ENCODE data around the gene SPC25. TPM values are rescaled to one million over a fixed set of nuclear protein-coding genes. Genes with fewer than 3 reads are reported as not detected.

SPC25 gene
- total RNA-seq, 1 donor from 2014 or later: 0.50 TPM

DNA sequence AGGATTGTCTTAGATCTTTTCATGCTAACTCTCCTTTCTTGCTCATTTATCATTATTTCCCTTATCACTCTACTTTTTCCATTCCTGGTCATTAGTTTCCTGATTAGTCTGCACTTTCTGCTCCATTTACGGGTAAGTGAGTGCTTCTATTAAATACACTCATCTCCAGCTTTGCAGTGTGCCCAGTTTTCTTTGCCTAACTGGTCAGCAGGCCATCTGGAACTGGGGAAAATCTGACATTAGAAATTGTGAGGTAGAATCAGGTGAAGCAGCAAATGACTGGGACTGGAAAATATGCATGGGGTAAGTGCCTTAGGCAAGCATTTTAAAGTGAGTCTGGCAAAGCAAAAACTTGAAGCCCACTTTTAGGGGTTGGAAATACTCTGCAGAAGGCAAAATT is 40.0 kb upstream of the SPC25 start:
- no peak overlapping the region for H3K4me3 ChIP-seq
- no peaks in the 10 kb centered on the region for H3K9me3 ChIP-seq
- intact Hi-C loops (cut with DNase I): no loop called here
- H3K4me1 ChIP-seq: no peaks in the 10 kb centered on the region
- no peaks in the 10 kb centered on the region for H3K36me3 ChIP-seq
- ATAC-seq (no peak), DNase-seq (no peak)
- TF ChIP-seq, protein P1, sequence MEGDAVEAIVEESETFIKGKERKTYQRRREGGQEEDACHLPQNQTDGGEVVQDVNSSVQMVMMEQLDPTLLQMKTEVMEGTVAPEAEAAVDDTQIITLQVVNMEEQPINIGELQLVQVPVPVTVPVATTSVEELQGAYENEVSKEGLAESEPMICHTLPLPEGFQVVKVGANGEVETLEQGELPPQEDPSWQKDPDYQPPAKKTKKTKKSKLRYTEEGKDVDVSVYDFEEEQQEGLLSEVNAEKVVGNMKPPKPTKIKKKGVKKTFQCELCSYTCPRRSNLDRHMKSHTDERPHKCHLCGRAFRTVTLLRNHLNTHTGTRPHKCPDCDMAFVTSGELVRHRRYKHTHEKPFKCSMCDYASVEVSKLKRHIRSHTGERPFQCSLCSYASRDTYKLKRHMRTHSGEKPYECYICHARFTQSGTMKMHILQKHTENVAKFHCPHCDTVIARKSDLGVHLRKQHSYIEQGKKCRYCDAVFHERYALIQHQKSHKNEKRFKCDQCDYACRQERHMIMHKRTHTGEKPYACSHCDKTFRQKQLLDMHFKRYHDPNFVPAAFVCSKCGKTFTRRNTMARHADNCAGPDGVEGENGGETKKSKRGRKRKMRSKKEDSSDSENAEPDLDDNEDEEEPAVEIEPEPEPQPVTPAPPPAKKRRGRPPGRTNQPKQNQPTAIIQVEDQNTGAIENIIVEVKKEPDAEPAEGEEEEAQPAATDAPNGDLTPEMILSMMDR (IDR thresholded peaks at IDR 0.05): no peak
- H3K27me3 ChIP-seq (ENCODE audit: low read depth): no peaks in the 10 kb centered on the region
- H3K27ac ChIP-seq: no peak overlapping the region

DNA sequence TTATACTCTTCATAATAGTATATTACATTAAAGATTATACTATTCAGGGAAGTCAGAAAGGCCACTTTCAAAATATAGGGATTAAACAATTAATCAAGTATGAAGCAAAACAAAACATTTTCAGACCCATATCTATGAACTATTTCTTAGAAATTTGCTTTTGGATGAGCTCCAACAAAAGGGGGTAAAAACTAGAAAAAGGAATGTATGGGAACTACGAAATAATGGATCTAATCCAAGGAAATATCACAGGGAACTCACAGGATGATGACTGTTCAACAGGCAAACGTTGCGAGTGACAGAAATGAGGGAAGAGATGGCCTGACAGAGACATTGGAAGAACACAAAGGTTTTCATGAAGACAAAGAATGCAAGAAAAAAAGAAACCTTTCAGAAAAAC is 38.8 kb upstream of the SPC25 start:
- H3K27me3 ChIP-seq (ENCODE audit: low read depth): no peaks in the 10 kb centered on the region
- no peak overlapping the region for H3K27ac ChIP-seq
- DNase-seq (no peak), ATAC-seq (no peak)
- H3K36me3 ChIP-seq: no peaks in the 10 kb centered on the region
- intact Hi-C loops (cut with DNase I): loop anchor here (10.0 kb wide), 2 partner anchors 154 to 584 kb away; no protein-coding TSS in a partner anchor
- H3K4me3 ChIP-seq: no peak overlapping the region
- no peaks in the 10 kb centered on the region for H3K4me1 ChIP-seq
- TF ChIP-seq, protein P1 (IDR thresholded peaks at IDR 0.05): no peak
- no peaks in the 10 kb centered on the region for H3K9me3 ChIP-seq

DNA sequence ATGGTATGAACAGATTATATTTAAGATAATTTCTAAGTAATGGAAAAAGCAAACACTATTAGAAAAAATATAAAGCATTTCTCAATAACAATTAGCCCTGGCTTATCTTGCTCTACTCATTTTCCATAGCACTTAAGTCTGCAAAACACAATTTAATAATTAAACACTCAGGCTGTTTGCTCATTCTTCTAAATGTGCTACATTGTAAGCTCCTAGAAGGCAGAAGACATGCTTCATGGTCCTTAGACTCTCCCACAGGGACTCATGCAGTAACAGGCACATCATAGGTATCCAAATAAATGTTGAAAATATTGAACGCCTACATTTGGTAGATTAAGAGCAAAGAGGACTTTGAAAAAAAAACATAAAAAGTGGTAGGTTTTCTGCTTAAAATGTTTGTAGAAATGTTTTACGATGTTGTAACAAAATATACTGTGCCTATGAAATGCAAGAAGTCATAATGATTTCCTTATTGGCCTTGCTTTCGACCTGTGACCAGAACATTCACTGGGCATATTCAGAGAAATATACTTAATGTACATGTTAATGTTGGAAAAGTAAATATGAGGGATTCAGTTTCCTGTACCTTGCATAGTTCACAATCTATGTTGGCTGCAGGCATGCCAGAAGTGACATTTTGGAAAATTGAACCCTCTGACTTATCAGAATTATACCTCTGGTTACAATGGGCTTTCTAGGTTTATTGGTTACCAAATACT is 38.0 kb upstream of the SPC25 start:
- DNase-seq (no peak), ATAC-seq (no peak)
- no peak overlapping the region for H3K4me3 ChIP-seq
- intact Hi-C loops (cut with DNase I): loop anchor here (10.0 kb wide), 2 partner anchors 153 to 583 kb away; no protein-coding TSS in a partner anchor
- H3K4me1 ChIP-seq: no peaks in the 10 kb centered on the region
- no peaks in the 10 kb centered on the region for H3K36me3 ChIP-seq
- no peaks in the 10 kb centered on the region for H3K9me3 ChIP-seq
- no peaks in the 10 kb centered on the region for H3K27me3 ChIP-seq (ENCODE audit: low read depth)
- TF ChIP-seq, protein P1 (IDR thresholded peaks at IDR 0.05): no peak
- H3K27ac ChIP-seq: no peak overlapping the region

DNA sequence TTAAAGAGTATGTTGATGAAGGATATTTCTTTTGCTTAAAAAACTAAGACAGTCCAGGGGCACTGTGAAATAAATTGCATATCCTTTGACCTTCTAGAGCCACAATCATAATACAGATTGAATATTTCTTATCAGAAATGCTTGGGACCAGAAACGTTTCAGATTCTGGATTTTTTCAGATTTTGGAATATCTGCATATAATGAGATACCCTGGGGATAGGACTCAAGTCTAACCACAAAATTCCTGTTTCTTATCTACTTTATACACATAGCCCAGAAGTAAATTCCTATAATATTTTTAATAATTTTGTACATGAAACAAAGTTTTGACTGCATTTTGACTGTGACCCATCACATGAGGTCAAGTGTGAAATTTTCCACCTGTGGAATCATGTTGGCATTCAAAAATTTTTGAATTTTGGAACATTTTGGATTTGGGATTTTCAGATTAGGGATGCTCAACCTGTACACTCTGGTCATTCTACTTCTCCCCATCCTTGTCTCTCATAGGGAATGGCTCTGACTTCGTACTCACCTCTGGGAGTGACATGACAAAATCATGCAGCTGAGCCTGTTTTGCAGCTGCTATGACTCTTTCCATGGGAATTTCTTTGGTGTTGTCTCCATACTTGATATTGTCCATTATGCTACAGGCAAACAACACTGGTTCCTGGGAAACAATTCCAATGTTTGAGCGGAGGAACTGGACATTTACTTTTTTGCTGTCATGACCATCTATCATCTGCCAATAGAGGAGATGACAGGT is 36.6 kb upstream of the SPC25 start:
- ATAC-seq (no peak), DNase-seq (no peak)
- no peaks in the 10 kb centered on the region for H3K9me3 ChIP-seq
- no peak overlapping the region for H3K27ac ChIP-seq
- no peaks in the 10 kb centered on the region for H3K4me1 ChIP-seq
- H3K36me3 ChIP-seq: no peaks in the 10 kb centered on the region
- TF ChIP-seq, protein P1 (IDR thresholded peaks at IDR 0.05): no peak
- no peaks in the 10 kb centered on the region for H3K27me3 ChIP-seq (ENCODE audit: low read depth)
- intact Hi-C loops (cut with DNase I): loop anchor here (10.0 kb wide), 2 partner anchors 152 to 582 kb away; no protein-coding TSS in a partner anchor
- no peak overlapping the region for H3K4me3 ChIP-seq

DNA sequence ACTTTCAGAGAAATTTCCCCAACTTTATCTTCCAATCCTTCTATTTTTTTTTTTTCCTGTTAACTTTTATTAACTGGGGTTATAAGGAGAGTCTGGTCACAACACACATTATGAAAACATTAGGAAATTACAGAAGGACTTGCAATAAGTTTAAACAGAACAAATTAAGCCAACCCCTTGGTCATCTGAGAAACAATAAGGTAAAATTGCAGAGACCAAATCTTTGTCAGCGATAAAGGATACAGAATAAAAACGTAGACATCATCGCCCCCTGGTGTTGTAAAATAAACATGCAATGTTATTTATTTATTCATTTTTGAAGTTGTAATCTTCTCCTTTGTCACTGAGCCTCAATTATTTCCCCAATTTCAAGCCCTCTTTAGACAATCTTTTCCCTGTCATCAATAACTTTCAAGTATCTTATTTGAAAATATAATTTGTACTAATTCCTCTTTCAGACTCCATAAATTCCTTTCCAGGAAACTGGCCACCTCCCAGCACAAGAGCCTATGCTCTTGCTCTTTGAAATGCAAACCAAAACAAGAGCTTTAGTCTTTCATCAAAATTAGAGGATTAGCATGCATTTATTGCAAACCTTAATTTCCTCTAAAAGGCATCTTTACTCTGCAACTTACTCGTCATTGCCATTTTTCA is 30.4 kb upstream of the SPC25 start:
- intact Hi-C loops (cut with DNase I): loop anchor here (10.0 kb wide), 2 partner anchors 146 to 576 kb away; no protein-coding TSS in a partner anchor
- peaks cover 4% of the 10 kb centered on the region for H3K27me3 ChIP-seq (ENCODE audit: low read depth)
- no peaks in the 10 kb centered on the region for H3K4me1 ChIP-seq
- DNase-seq (no peak), ATAC-seq (no peak)
- no peaks in the 10 kb centered on the region for H3K36me3 ChIP-seq
- TF ChIP-seq, protein P1 (IDR thresholded peaks at IDR 0.05): peak; percentile 62
- H3K4me3 ChIP-seq: no peak overlapping the region
- H3K9me3 ChIP-seq: no peaks in the 10 kb centered on the region
- H3K27ac ChIP-seq: no peak overlapping the region
